Measurements from ENCODE around the gene GFRA1.

- TF ChIP-seq CTCF (IDR thresholded peaks at IDR 0.05 in 8 of 11, conservative IDR thresholded peaks at IDR 0.05 in 3 of 11), result no peak
- TF ChIP-seq POLR2A (IDR thresholded peaks at IDR 0.05), result no peak
- no peak for TF ChIP-seq POLR2AphosphoS5 (IDR thresholded peaks at IDR 0.05)
These were observed 31.9 kb downstream of the GFRA1 start for GRCh38 chr10:116241085-116241484.

All from spleen (tissue), 7 donors.